Esophagus squamous epithelium (tissue), 4 donors: ENCODE results near the gene STRA8.

Experiments used
- CTCF ChIP-seq, 6 experiments: fragments of 450-650 bp in 4 of 6; fragments of 200-600 bp in 2 of 6; sonication (generic) in 2 of 6; IDR thresholded peaks; one replicate each; pipeline ENCODE4 v1.5.1; 2016 to 2019; ENCODE audit warnings: antibody characterized with exemption in 6 of 6, mild to moderate bottlenecking in 4 of 6, moderate library complexity in 4 of 6
- POLR2A ChIP-seq, 4 donors: fragments of 450-650 bp; IDR thresholded peaks; one replicate each; pipeline ENCODE4 v1.6.1; 2017; ENCODE audit warnings: antibody characterized with exemption in 4 of 4, mild to moderate bottlenecking in 4 of 4, moderate library complexity in 3 of 4

DNA sequence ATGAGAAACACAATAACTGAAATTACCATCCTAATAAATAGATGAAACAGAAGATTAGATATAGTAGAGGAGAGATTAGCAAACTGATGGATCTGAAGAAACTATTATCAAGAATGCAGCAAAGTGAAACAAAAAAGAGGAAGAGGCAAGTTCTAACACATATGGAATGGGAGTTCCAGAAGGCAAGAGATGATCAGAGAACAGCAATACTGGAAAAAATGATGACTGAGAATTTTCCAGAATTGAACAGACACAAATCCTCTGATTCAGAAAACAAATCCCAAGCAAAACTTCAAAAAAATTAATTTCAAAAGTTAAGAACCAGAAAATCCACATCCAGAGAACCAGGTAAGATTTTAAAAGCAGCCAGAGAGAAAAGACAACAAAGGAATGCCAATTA lies 42.9 kb upstream of the STRA8 start:
- TF ChIP-seq CTCF (IDR thresholded peaks at IDR 0.05) = no peak
- TF ChIP-seq POLR2A (IDR thresholded peaks at IDR 0.05) = no peak
